ENCODE measurements around the gene ATAD2B.

GRCh38 chr2:23776021-23776420, 150.9 kb downstream of the ATAD2B start:
- no peak for TF ChIP-seq CTCF (IDR thresholded peaks at IDR 0.05; ENCODE audit: low read length)
- no peak for TF ChIP-seq EZH2 (IDR thresholded peaks at IDR 0.05; ENCODE audit: borderline replicate concordance, low read length)

Measured in OCI-LY1 (cell line).